CD4-positive, alpha-beta T cell (primary cell): ENCODE measurements around the gene CEP112. TPM values are rescaled to one million over a fixed set of nuclear protein-coding genes. Genes with fewer than 3 reads are reported as not detected.

Experiments used
- ATAC-seq: fragments of 200-7000 bp; cut with Tn5 transposase; one replicate; pipeline ENCODE4 v1.10.0; 2022; ENCODE audit warnings: mild to moderate bottlenecking; ENCODE audit not compliant: poor library complexity
- CTCF ChIA-PET: fragments of 350-600 bp; sonication (Branson Sonifier 250); formaldehyde crosslinking; loops from one replicate; lab custom pipeline; 2021; ENCODE audit warnings: antibody characterized with exemption, inconsistent platforms; lab: Charles Lee
- POLR2A ChIA-PET: fragments of 350-600 bp; sonication (Branson Sonifier 250); formaldehyde crosslinking; loops from one replicate; lab custom pipeline; 2021; ENCODE audit warnings: antibody characterized with exemption, inconsistent platforms; lab: Charles Lee
- DNase-seq, 14 experiments: peaks; one replicate each; pipeline ENCODE4 v3.0.0-alpha.2; 2013 to 2020; ENCODE audit warnings: mixed read lengths in 2 of 14
- H3K27ac ChIP-seq, 2 donors: one replicate each; pipeline versions ENCODE4 v1.5.1 to v1.7.0; 2013; ENCODE audit warnings: low read length in 2 of 2, low read depth in 1 of 2, mild to moderate bottlenecking in 1 of 2
- H3K27me3 ChIP-seq, 2 experiments: 1 replicate in 1 of 2; 2 replicates in 1 of 2; pipeline versions ENCODE4 v1.6.1 to v1.7.0; 2013; ENCODE audit warnings: low read length in 2 of 2, control low read depth in 1 of 2, mild to moderate bottlenecking in 1 of 2, moderate library complexity in 1 of 2; ENCODE audit not compliant: insufficient read depth in 2 of 2, control insufficient read depth in 1 of 2
- H3K36me3 ChIP-seq: one replicate; pipeline ENCODE4 v1.6.1; 2013; ENCODE audit warnings: low read length, control low read depth; ENCODE audit not compliant: insufficient read depth
- H3K4me1 ChIP-seq: one replicate; pipeline ENCODE4 v1.6.1; 2013; ENCODE audit warnings: low read length, control low read depth; ENCODE audit not compliant: insufficient read depth
- H3K4me3 ChIP-seq: one replicate; pipeline ENCODE4 v1.5.1; 2013; ENCODE audit warnings: mild to moderate bottlenecking, low read length, moderate library complexity
- H3K9me3 ChIP-seq, 2 experiments: 1 replicate in 1 of 2; 2 replicates in 1 of 2; pipeline versions ENCODE4 v1.6.1 to v1.7.0; 2013; ENCODE audit warnings: low read length in 2 of 2, mild to moderate bottlenecking in 2 of 2, control low read depth in 1 of 2, moderate library complexity in 1 of 2; ENCODE audit not compliant: control insufficient read depth in 1 of 2, insufficient read depth in 1 of 2
- H3K27ac Mint-ChIP-seq: one replicate; pipeline ENCODE4 v1.8.0; 2020; ENCODE audit warnings: mixed read lengths
- H3K27me3 Mint-ChIP-seq: one replicate; pipeline ENCODE4 v1.8.0; 2021; ENCODE audit warnings: mixed read lengths
- H3K36me3 Mint-ChIP-seq: one replicate; pipeline ENCODE4 v1.8.0; 2021; ENCODE audit warnings: low read depth, mixed read lengths
- H3K4me1 Mint-ChIP-seq: one replicate; pipeline ENCODE4 v1.8.0; 2021; ENCODE audit warnings: low read depth, mixed read lengths
- H3K4me3 Mint-ChIP-seq: one replicate; pipeline ENCODE4 v1.8.0; 2020; ENCODE audit warnings: mild to moderate bottlenecking, mixed read lengths
- H3K9me3 Mint-ChIP-seq: one replicate; pipeline ENCODE4 v1.8.0; 2020; ENCODE audit warnings: mixed read lengths
- intact Hi-C, 2 experiments: fragments of 100-400 bp; cut with DNase I in 1 of 2; cut with micrococcal nuclease in 1 of 2; formaldehyde crosslinking; loops; one replicate each; pipeline versions ENCODE4 v1.15.1 to v1.9.0; 2023 to 2025; cut with DNase I, micrococcal nuclease
- total RNA-seq, 174 experiments: library from RNA in 2 of 174; stranded (reverse) in 2 of 174; gene quantifications; one replicate each; pipeline ENCODE4 v1.2.3 and lab custom pipeline; 2021 to 2026
- TF ChIP-seq, protein P1 (sequence below): fragments of 200-600 bp; IDR thresholded peaks from one replicate; pipeline ENCODE4 v1.8.0; 2022; ENCODE audit warnings: antibody characterized with exemption, mild to moderate bottlenecking

CEP112 gene
- total RNA-seq, 2 experiments from 2014 or later: 1.6 to 2.2 TPM

DNA sequence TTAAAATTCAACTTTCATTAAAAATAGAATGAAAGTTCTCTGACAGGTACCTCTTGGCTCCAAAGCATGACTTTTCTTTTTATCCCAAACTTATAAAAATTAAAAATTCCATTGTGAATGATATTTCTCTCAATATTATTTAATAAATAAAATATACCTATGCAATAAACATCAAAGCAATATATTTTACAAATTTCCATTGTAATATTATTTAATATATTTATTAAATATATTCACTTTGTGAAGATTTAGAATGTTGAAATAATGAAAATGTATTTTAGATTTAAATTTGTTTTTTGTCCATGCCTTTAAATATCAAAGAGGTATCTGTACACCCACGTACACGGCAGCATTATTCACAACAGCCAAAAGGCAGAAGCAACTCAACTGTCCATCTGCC is 147.8 kb downstream of the CEP112 start:
- Histone ChIP-seq H3K4me3 (no peak overlapping the region), H3K36me3 (no peaks in the 10 kb centered on the region), H3K4me1 (no peaks in the 10 kb centered on the region), H3K27ac (no peak overlapping the region), H3K27me3 (no peaks in the 10 kb centered on the region), H3K9me3 (no peaks in the 10 kb centered on the region)
- Mint-ChIP-seq H3K27ac (no peak overlapping the region), H3K4me1 (no peaks in the 10 kb centered on the region), H3K4me3 (no peak overlapping the region), H3K36me3 (no peaks in the 10 kb centered on the region), H3K9me3 (no peaks in the 10 kb centered on the region), H3K27me3 (no peaks in the 10 kb centered on the region)
- ChIA-PET CTCF (no interaction called here), POLR2A (no interaction called here)
- TF ChIP-seq, protein P1, sequence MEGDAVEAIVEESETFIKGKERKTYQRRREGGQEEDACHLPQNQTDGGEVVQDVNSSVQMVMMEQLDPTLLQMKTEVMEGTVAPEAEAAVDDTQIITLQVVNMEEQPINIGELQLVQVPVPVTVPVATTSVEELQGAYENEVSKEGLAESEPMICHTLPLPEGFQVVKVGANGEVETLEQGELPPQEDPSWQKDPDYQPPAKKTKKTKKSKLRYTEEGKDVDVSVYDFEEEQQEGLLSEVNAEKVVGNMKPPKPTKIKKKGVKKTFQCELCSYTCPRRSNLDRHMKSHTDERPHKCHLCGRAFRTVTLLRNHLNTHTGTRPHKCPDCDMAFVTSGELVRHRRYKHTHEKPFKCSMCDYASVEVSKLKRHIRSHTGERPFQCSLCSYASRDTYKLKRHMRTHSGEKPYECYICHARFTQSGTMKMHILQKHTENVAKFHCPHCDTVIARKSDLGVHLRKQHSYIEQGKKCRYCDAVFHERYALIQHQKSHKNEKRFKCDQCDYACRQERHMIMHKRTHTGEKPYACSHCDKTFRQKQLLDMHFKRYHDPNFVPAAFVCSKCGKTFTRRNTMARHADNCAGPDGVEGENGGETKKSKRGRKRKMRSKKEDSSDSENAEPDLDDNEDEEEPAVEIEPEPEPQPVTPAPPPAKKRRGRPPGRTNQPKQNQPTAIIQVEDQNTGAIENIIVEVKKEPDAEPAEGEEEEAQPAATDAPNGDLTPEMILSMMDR: no peak
- no peak for DNase-seq
- intact Hi-C loops: no loop called here
- no peak for ATAC-seq

DNA sequence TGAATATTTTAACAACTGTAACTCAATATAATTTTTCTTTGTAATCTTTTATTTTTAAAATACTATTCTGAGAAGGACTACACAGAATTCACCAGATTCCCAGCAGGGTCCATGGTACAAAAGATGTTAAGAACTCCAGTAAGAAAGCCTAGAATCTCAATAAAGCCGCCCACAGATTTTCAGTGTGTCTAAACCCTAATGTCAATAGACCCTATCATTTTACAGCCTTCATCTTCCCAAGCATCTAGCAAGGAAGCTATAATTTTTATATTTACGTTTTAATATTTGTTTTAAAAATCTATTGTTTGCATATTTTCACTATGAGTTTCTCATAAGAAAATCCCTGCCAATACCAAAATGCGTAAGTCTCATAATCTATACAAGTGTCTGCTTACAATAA is 148.5 kb downstream of the CEP112 start:
- ChIA-PET CTCF (no interaction called here), POLR2A (no interaction called here)
- intact Hi-C loops: no loop called here
- no peaks in the 10 kb centered on the region for H3K4me1 Mint-ChIP-seq
- no peak overlapping the region for H3K27ac Mint-ChIP-seq
- no peak overlapping the region for H3K4me3 Mint-ChIP-seq
- no peak overlapping the region for H3K27ac ChIP-seq
- H3K9me3 ChIP-seq: no peaks in the 10 kb centered on the region
- H3K27me3 Mint-ChIP-seq: no peaks in the 10 kb centered on the region
- no peaks in the 10 kb centered on the region for H3K9me3 Mint-ChIP-seq
- H3K4me1 ChIP-seq: no peaks in the 10 kb centered on the region
- no peaks in the 10 kb centered on the region for H3K36me3 Mint-ChIP-seq
- no peaks in the 10 kb centered on the region for H3K36me3 ChIP-seq
- H3K27me3 ChIP-seq: no peaks in the 10 kb centered on the region
- no peak for DNase-seq
- TF ChIP-seq, protein P1: no peak
- no peak overlapping the region for H3K4me3 ChIP-seq
- no peak for ATAC-seq

DNA sequence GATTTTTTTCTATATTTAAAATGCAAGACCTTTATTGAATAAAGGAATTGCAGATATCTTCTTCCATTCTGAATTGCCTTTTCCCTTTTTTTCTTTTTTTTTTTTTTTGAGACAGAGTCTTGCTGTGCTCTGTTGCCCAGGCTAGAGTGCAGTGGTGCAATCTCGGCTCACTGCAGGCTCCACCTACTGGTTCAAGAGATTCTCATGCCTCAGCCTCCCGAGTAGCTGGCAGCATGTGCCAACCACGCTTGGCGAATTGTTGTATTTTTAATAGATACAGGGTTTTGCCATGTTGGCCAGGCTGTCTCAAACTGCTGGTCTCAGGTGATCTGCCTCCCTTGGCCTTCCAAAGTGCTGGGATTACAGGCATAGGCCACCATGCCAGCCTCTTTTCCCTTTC is 151.5 kb downstream of the CEP112 start:
- Histone ChIP-seq H3K27me3 (no peaks in the 10 kb centered on the region), H3K9me3 (no peaks in the 10 kb centered on the region), H3K4me1 (no peaks in the 10 kb centered on the region), H3K27ac (no peak overlapping the region), H3K4me3 (no peak overlapping the region), H3K36me3 (no peaks in the 10 kb centered on the region)
- TF ChIP-seq, protein P1: no peak
- intact Hi-C loops: no loop called here
- ATAC-seq: no peak
- DNase-seq: no peak
- no peaks in the 10 kb centered on the region for H3K9me3 Mint-ChIP-seq
- ChIA-PET POLR2A (no interaction called here), CTCF (interaction anchor here (0.7 kb wide), 1 partner anchor 704 kb away, joined by 3 read pairs; no protein-coding TSS in a partner anchor)
- H3K36me3 Mint-ChIP-seq: no peaks in the 10 kb centered on the region
- no peaks in the 10 kb centered on the region for H3K27me3 Mint-ChIP-seq
- H3K4me3 Mint-ChIP-seq: no peak overlapping the region
- no peak overlapping the region for H3K27ac Mint-ChIP-seq
- no peaks in the 10 kb centered on the region for H3K4me1 Mint-ChIP-seq
